Spleen (tissue), 11 donors: Measurements from ENCODE around the gene LTBP1. TPM values are rescaled to one million over a fixed set of nuclear protein-coding genes. Genes with fewer than 3 reads are reported as not detected.

Source experiments
- DNase-seq: peaks from one replicate; pipeline ENCODE4 v3.0.0-alpha.2; 2020
- H3K27ac ChIP-seq, 8 donors: fragments of 200-600 bp; sonication (generic) in 7 of 8; 1 replicate in 4 of 8; 2 replicates in 4 of 8; pipeline versions ENCODE4 v1.5.0 to v1.8.0; 2016 to 2021; ENCODE audit warnings: inconsistent platforms in 4 of 8, mild to moderate bottlenecking in 4 of 8, moderate library complexity in 1 of 8
- H3K27me3 ChIP-seq, 7 donors: fragments of 200-600 bp; sonication (generic) in 6 of 7; replicated peaks in 1 of 7; 1 replicate in 4 of 7; 2 replicates in 3 of 7; pipeline versions ENCODE4 v1.5.0 to v1.8.0; 2016 to 2021; ENCODE audit warnings: inconsistent platforms in 3 of 7, mild to moderate bottlenecking in 1 of 7
- H3K36me3 ChIP-seq, 6 donors: fragments of 200-600 bp; sonication (generic) in 5 of 6; 1 replicate in 4 of 6; 2 replicates in 2 of 6; pipeline versions ENCODE4 v1.5.0 to v1.8.0; 2016 to 2021; ENCODE audit warnings: inconsistent platforms in 2 of 6
- H3K4me1 ChIP-seq, 6 donors: fragments of 200-600 bp; sonication (generic) in 5 of 6; 1 replicate in 3 of 6; 2 replicates in 3 of 6; pipeline versions ENCODE4 v1.5.0 to v1.8.0; 2016 to 2021; ENCODE audit warnings: inconsistent platforms in 3 of 6
- H3K4me3 ChIP-seq, 8 donors: fragments of 200-600 bp; sonication (generic) in 7 of 8; 1 replicate in 4 of 8; 2 replicates in 4 of 8; pipeline versions ENCODE4 v1.5.0 to v1.8.0; 2016 to 2021; ENCODE audit warnings: inconsistent platforms in 4 of 8, mild to moderate bottlenecking in 4 of 8, moderate library complexity in 2 of 8
- H3K9me3 ChIP-seq, 8 donors: fragments of 200-600 bp; sonication (generic) in 7 of 8; 1 replicate in 4 of 8; 2 replicates in 4 of 8; pipeline versions ENCODE4 v1.5.0 to v1.8.0; 2016 to 2021; ENCODE audit warnings: inconsistent platforms in 4 of 8
- POLR2A ChIP-seq, 3 donors: fragments of 450-650 bp; IDR thresholded peaks; one replicate each; pipeline ENCODE4 v1.5.1; 2017; ENCODE audit warnings: antibody characterized with exemption in 3 of 3, mild to moderate bottlenecking in 1 of 3
- POLR2AphosphoS5 ChIP-seq, 3 donors: sonication (generic); formaldehyde crosslinking; IDR thresholded peaks; one replicate each; pipeline ENCODE4 v1.5.1; 2017; ENCODE audit warnings: antibody characterized with exemption in 3 of 3
- WGBS, 5 donors: extraction: QIAGEN DNeasy Blood & Tissue Kit in 3 of 5; methylation state at CpG; one replicate each; pipeline versions ENCODE4 v1.1.5 to v1.1.7; 2013 to 2018; 5-methylcytosine and 5-hydroxymethylcytosine counted together
- intact Hi-C: fragments of 100-400 bp; cut with DNase I; formaldehyde crosslinking; loops from one replicate; pipeline ENCODE4 v1.15.0; 2023; ENCODE audit warnings: low total_unique reads
- polyA plus RNA-seq, 3 donors: library from polyadenylated mRNA; stranded (reverse); fragments of 200-250 nt; gene quantifications; one replicate each; pipeline ENCODE4 v1.2.1, GENCODE V29; 2013
- total RNA-seq, 7 donors: library from RNA; depleted of rRNA in 3 of 7; stranded (reverse); fragments of >200 nt in 3 of 7; fragmentation: NEBNext Ultra II Directional in 4 of 7; extraction: Animal tissue kit (Norgen Biotek cat#: 25700) in 4 of 7; gene quantifications; one replicate each; pipeline versions ENCODE4 v1.1.0 to v1.2.1, GENCODE V29; 2016 to 2021
- TF ChIP-seq, protein P1 (sequence below), 11 experiments: fragments of 200-600 bp in 7 of 11; fragments of 450-650 bp in 4 of 11; sonication (generic) in 4 of 11; IDR thresholded peaks in 8 of 11; conservative IDR thresholded peaks in 3 of 11; 1 replicate in 7 of 11; 2 replicates in 4 of 11; pipeline versions ENCODE4 v1.4.0 to v1.8.0; 2016 to 2021; ENCODE audit warnings: antibody characterized with exemption in 11 of 11, inconsistent platforms in 4 of 11, mild to moderate bottlenecking in 1 of 11
- donor health status: healthy with polysubstance abuse.
- donor health status: DM: no; HTN: no; CAD: no; lungs with moderate emphysema.
- donor health status: DM: no; HTN: no; CAD: no.
- donor health status: Bipolar disorder and iron deficiency.
- donor health status: healthy.
- donor health status: DM: no; HTN: no; CAD: no.
- donor health status: DM: yes; HTN: yes; CAD: no.

The LTBP1 gene
- total and polyA plus RNA-seq, 10 donors = 6.8 to 28.0 (median 13.3) TPM

DNA sequence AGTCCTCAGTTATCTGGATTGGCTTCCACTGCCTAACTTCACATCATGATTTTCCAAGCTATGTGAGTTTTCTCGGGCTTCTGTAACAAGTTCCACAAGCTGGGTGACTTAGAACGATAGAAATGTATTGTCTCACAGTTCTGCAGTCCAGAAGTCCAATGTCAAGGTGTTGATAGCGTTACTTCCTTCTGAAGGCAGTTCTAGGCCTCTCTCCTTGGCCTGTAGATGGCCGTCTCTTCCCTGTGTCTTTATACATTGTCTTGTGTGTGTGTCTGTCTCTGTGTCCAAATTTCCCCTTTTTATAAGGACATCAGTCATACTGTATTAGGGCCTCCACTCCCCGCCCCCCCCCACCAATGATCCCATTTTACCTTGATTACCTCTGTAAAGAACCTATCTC lies 7.5 kb downstream of the LTBP1 start:
- intact Hi-C loops = no loop called here
- no peak for DNase-seq
- peaks cover 0 to 46% (median 0%) of the 10 kb centered on the region in 7 donors for H3K27me3 ChIP-seq
- peaks cover 0 to 9% (median 3%) of the 10 kb centered on the region in 6 donors for H3K4me1 ChIP-seq
- TF ChIP-seq POLR2AphosphoS5 (IDR thresholded peaks at IDR 0.05) (no peak), POLR2A (IDR thresholded peaks at IDR 0.05) (no peak)
- TF ChIP-seq, protein P1, sequence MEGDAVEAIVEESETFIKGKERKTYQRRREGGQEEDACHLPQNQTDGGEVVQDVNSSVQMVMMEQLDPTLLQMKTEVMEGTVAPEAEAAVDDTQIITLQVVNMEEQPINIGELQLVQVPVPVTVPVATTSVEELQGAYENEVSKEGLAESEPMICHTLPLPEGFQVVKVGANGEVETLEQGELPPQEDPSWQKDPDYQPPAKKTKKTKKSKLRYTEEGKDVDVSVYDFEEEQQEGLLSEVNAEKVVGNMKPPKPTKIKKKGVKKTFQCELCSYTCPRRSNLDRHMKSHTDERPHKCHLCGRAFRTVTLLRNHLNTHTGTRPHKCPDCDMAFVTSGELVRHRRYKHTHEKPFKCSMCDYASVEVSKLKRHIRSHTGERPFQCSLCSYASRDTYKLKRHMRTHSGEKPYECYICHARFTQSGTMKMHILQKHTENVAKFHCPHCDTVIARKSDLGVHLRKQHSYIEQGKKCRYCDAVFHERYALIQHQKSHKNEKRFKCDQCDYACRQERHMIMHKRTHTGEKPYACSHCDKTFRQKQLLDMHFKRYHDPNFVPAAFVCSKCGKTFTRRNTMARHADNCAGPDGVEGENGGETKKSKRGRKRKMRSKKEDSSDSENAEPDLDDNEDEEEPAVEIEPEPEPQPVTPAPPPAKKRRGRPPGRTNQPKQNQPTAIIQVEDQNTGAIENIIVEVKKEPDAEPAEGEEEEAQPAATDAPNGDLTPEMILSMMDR (IDR thresholded peaks at IDR 0.05 in 8 of 11, conservative IDR thresholded peaks at IDR 0.05 in 3 of 11) = no peak
- WGBS, 5 donors = 83 to 93% (median 87%) methylated on average over 5 of the region's 5 CpGs
- H3K4me3 ChIP-seq = no peak overlapping the region
- no peak overlapping the region for H3K27ac ChIP-seq
- H3K36me3 ChIP-seq = no peaks in the 10 kb centered on the region
- H3K9me3 ChIP-seq = no peaks in the 10 kb centered on the region

DNA sequence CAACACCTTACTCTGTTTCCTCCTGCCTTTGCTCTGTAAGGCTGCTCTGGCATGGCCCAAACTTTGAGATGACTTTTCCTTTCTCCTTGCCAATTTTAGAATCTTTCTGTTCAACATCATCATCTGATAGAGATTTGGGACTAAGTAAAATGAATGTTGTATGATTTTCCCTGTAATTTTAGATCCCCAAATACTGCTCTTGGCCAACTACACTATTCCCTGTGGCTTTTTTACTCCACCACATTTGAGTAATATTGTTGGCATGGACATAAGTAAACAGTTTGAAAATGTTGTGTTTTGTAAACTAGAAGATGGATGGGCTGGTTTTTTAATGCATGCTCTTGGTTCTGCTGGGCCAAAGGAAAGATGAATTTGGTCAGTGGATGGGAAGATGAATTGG lies 12.1 kb downstream of the LTBP1 start:
- H3K4me3 ChIP-seq = no peak overlapping the region
- H3K27me3 ChIP-seq = peaks cover 0 to 12% (median 0%) of the 10 kb centered on the region in 7 donors
- no peaks in the 10 kb centered on the region for H3K4me1 ChIP-seq
- H3K27ac ChIP-seq = no peak overlapping the region
- no peaks in the 10 kb centered on the region for H3K36me3 ChIP-seq
- H3K9me3 ChIP-seq = no peaks in the 10 kb centered on the region
- no peak for TF ChIP-seq POLR2AphosphoS5 (IDR thresholded peaks at IDR 0.05)
- TF ChIP-seq, protein P1 (IDR thresholded peaks at IDR 0.05 in 8 of 11, conservative IDR thresholded peaks at IDR 0.05 in 3 of 11) = no peak
- no peak for TF ChIP-seq POLR2A (IDR thresholded peaks at IDR 0.05)
- no peak for DNase-seq
- intact Hi-C loops = no loop called here

DNA sequence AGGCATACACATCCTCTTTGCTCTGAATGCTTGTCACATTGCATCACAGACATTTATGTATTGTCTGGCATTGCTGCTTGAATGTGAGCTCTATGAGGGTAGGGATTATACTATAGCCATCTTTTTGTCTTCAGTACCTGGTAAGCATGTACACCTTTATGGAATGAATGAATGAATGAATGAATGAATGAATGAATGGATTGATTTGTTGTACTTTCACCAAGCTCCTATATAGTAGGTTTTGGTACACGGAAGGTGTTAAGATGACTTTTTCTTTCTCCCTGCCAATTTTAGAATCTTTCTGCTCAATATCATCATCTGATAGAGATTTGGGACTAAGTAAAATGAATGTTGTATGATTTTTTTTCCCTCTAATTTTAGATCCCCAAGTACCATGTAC lies 13.5 kb downstream of the LTBP1 start:
- 97 to 100% (median 98%) methylated on average over 1 of the region's 1 CpG for WGBS, 5 donors
- no peaks in the 10 kb centered on the region for H3K36me3 ChIP-seq
- no peak overlapping the region for H3K4me3 ChIP-seq
- intact Hi-C loops = no loop called here
- no peak for DNase-seq
- H3K27ac ChIP-seq = no peak overlapping the region
- H3K9me3 ChIP-seq = no peaks in the 10 kb centered on the region
- H3K27me3 ChIP-seq = no peaks in the 10 kb centered on the region
- no peaks in the 10 kb centered on the region for H3K4me1 ChIP-seq
- TF ChIP-seq, protein P1 (IDR thresholded peaks at IDR 0.05 in 8 of 11, conservative IDR thresholded peaks at IDR 0.05 in 3 of 11) = no peak
- TF ChIP-seq POLR2A (IDR thresholded peaks at IDR 0.05) (no peak), POLR2AphosphoS5 (IDR thresholded peaks at IDR 0.05) (no peak)

DNA sequence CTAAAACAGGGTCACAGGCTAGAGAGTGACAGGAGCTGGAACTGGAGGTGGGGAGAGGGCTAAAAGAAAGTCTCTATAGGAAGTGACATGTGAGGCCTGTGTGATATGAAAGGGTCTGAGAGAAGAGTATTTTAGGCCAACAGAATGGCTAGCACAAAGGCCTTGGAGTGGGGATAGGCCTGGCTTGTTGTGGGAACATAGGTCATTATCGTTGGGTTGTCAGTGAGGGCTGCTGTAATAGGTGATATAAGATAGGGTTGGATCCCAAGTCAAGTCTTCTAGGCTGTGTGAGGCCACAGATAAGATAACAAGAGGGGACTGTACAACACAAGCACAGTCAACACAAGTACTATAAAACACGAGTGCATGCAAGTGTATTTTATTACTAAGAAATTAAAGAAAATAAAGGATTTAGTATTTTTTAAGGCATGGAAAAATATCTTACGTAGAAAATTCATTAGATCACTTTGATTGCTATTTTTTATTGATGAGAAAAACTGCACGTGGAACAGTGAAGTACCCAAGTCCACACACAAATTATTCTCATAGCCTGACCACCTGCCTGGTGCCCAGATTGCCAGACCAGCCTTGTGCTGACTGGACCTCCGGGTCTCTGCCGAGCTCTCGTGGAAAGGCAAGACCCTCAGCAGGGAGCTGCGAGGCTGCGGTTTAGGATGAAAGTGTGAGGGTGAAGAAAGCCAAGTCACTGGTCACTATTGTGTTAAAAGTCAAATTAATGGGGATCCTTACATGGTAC lies 14.1 kb downstream of the LTBP1 start:
- no peak overlapping the region for H3K27ac ChIP-seq
- TF ChIP-seq, protein P1 (IDR thresholded peaks at IDR 0.05 in 8 of 11, conservative IDR thresholded peaks at IDR 0.05 in 3 of 11) = no peak
- TF ChIP-seq POLR2AphosphoS5 (IDR thresholded peaks at IDR 0.05) (no peak), POLR2A (IDR thresholded peaks at IDR 0.05) (no peak)
- intact Hi-C loops = no loop called here

More for the DNA sequence above, 14.1 kb downstream of the LTBP1 start:
- Histone ChIP-seq H3K27me3 (no peaks in the 10 kb centered on the region), H3K9me3 (no peaks in the 10 kb centered on the region), H3K4me1 (no peaks in the 10 kb centered on the region), H3K36me3 (no peaks in the 10 kb centered on the region), H3K4me3 (no peak overlapping the region)
- WGBS, 5 donors = 93 to 98% (median 95%) methylated on average over 9 of the region's 9 CpGs
- no peak for DNase-seq
